ENCODE measurements around the gene CLMN. TPM values are rescaled to one million over a fixed set of nuclear protein-coding genes. Genes with fewer than 3 reads are reported as not detected.
A peak's percentile ranks its signal among the peaks of the same experiment; 100 is the strongest.

The CLMN gene
- total and polyA plus RNA-seq, 9 of the 15 experiments (the other 6 are each of a cell fraction or from before 2014, with no cell fraction given): 0.01 to 0.18 (median 0.07) TPM; not detected in 4

DNA sequence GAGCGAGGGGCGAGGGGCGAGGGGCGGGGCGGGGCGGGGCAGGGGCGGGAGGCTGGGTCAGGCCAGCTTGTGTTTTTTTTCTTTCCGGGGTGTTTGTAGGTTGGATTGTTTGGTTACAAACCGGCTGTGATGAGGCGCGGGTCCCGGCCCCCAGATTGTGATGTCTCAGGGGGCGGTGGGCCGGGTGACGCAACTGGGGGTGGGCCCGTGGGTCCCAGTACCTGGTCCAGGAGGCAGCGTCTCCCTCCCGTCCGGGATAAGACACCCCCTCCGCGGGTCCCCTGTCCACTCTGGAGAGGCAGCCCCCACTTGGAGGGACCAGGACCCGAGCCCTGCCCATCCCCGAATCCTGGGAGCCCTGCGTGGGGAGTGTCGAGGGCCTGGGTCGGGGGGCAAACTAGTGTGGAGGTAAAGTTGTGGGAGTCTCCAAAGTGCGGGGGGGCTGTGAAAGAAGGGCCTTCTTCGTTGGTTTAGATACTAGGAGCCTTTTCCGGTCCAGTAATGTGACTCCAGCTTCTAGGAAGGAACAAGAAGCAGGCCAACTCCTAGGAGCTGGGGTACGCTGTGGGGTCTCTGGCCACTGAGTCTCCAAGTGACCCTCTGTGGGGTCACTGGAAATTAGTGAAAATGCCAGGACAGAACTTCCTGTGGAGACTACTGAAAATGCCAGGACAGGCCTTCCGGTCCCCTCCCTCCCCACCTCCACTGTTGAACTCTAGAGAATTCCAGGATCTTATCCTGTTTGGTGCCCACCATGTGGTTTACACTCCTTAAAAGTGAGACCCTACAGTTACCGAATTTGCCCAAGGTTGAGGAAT, 579 bp upstream of the CLMN start:
- Histone ChIP-seq H3K27ac (ENCODE audit: extremely low read depth, low read depth, low read length) (no peak overlapping the region), H3K4me1 (replicated peaks in 1 of 2; ENCODE audit: control insufficient read depth in 2 of 2, insufficient read depth in 2 of 2, low read length in 2 of 2) (peaks cover 0 to 12% of the 10 kb centered on the region in 2 experiments; a peak in 2 of 5 replicates), H2AFZ (ENCODE audit: low read depth, low read length) (peak overlapping the region; percentile 66; the same call in 1 of the 2 replicates), H3K27me3 (ENCODE audit: control insufficient read depth in 2 of 2, insufficient read depth in 2 of 2, low read length in 2 of 2) (peaks cover 0 to 34% of the 10 kb centered on the region in 2 experiments; a peak in 2 of 5 replicates), H3K36me3 (ENCODE audit: control insufficient read depth, insufficient read depth, low read length) (no peaks in the 10 kb centered on the region), H3K9me3 (replicated peaks; ENCODE audit: control insufficient read depth, insufficient read depth, low read depth, low read length) (no peaks in the 10 kb centered on the region), H3K4me2 (ENCODE audit: insufficient read depth, low read length) (peak overlapping the region; percentile 32; the same call in 1 of the 2 replicates), H4K20me1 (replicated peaks; ENCODE audit: control insufficient read depth, insufficient read depth, low read length) (no peaks in the 10 kb centered on the region), H3K9ac (ENCODE audit: insufficient read depth in 1 of 2, low read depth in 2 of 2, low read length in 2 of 2) (no peak overlapping the region; a peak in 1 of 4 replicates), H3K79me2 (ENCODE audit: control insufficient read depth, insufficient read depth, low read length) (no peaks in the 10 kb centered on the region), H3K9me1 (ENCODE audit: control insufficient read depth, insufficient read depth, low read length) (no peaks in the 10 kb centered on the region), H3K4me3 (peak overlapping the region; percentile 11; the same call in 1 of the 2 replicates)
- intact Hi-C loops (cut with micrococcal nuclease) (no loop called here), in situ Hi-C loops (cut with MboI) (no loop called here)
- BruUV-seq (replicated peaks): no TSS peak
- no peak; the same call in 2 of the 3 replicates for ATAC-seq
- DNase-seq (ENCODE audit: extremely low read depth in 1 of 4, low spot score in 3 of 4): peak in 1 of 4 experiments; percentile 9
- WGBS (ENCODE audit: insufficient coverage, low coverage, missing lambda C conversion rate): 10% methylated on average over 6 of the region's 32 CpGs
- FAIRE-seq: no peak
- POLR2A ChIA-PET: no interaction called here
- CTCF ChIA-PET (ENCODE audit: low intra/inter-chr PET ratio): no interaction called here
- no peak for TF ChIP-seq GTF3C2 (IDR thresholded peaks at IDR 0.05; ENCODE audit: borderline replicate concordance, extremely low read depth, insufficient read length)
- TF ChIP-seq, protein P1, sequence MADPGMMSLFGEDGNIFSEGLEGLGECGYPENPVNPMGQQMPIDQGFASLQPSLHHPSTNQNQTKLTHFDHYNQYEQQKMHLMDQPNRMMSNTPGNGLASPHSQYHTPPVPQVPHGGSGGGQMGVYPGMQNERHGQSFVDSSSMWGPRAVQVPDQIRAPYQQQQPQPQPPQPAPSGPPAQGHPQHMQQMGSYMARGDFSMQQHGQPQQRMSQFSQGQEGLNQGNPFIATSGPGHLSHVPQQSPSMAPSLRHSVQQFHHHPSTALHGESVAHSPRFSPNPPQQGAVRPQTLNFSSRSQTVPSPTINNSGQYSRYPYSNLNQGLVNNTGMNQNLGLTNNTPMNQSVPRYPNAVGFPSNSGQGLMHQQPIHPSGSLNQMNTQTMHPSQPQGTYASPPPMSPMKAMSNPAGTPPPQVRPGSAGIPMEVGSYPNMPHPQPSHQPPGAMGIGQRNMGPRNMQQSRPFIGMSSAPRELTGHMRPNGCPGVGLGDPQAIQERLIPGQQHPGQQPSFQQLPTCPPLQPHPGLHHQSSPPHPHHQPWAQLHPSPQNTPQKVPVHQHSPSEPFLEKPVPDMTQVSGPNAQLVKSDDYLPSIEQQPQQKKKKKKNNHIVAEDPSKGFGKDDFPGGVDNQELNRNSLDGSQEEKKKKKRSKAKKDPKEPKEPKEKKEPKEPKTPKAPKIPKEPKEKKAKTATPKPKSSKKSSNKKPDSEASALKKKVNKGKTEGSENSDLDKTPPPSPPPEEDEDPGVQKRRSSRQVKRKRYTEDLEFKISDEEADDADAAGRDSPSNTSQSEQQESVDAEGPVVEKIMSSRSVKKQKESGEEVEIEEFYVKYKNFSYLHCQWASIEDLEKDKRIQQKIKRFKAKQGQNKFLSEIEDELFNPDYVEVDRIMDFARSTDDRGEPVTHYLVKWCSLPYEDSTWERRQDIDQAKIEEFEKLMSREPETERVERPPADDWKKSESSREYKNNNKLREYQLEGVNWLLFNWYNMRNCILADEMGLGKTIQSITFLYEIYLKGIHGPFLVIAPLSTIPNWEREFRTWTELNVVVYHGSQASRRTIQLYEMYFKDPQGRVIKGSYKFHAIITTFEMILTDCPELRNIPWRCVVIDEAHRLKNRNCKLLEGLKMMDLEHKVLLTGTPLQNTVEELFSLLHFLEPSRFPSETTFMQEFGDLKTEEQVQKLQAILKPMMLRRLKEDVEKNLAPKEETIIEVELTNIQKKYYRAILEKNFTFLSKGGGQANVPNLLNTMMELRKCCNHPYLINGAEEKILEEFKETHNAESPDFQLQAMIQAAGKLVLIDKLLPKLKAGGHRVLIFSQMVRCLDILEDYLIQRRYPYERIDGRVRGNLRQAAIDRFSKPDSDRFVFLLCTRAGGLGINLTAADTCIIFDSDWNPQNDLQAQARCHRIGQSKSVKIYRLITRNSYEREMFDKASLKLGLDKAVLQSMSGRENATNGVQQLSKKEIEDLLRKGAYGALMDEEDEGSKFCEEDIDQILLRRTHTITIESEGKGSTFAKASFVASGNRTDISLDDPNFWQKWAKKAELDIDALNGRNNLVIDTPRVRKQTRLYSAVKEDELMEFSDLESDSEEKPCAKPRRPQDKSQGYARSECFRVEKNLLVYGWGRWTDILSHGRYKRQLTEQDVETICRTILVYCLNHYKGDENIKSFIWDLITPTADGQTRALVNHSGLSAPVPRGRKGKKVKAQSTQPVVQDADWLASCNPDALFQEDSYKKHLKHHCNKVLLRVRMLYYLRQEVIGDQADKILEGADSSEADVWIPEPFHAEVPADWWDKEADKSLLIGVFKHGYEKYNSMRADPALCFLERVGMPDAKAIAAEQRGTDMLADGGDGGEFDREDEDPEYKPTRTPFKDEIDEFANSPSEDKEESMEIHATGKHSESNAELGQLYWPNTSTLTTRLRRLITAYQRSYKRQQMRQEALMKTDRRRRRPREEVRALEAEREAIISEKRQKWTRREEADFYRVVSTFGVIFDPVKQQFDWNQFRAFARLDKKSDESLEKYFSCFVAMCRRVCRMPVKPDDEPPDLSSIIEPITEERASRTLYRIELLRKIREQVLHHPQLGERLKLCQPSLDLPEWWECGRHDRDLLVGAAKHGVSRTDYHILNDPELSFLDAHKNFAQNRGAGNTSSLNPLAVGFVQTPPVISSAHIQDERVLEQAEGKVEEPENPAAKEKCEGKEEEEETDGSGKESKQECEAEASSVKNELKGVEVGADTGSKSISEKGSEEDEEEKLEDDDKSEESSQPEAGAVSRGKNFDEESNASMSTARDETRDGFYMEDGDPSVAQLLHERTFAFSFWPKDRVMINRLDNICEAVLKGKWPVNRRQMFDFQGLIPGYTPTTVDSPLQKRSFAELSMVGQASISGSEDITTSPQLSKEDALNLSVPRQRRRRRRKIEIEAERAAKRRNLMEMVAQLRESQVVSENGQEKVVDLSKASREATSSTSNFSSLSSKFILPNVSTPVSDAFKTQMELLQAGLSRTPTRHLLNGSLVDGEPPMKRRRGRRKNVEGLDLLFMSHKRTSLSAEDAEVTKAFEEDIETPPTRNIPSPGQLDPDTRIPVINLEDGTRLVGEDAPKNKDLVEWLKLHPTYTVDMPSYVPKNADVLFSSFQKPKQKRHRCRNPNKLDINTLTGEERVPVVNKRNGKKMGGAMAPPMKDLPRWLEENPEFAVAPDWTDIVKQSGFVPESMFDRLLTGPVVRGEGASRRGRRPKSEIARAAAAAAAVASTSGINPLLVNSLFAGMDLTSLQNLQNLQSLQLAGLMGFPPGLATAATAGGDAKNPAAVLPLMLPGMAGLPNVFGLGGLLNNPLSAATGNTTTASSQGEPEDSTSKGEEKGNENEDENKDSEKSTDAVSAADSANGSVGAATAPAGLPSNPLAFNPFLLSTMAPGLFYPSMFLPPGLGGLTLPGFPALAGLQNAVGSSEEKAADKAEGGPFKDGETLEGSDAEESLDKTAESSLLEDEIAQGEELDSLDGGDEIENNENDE (IDR thresholded peaks at IDR 0.05; ENCODE audit: low read depth, low read length): no peak

Data from K562 (cell line).